Amniotic epithelial cell (primary cell): ENCODE results near the gene IRF1.

ENCODE experiments used
- DNase-seq: peaks from one replicate; pipeline ENCODE4 v3.0.0-alpha.2; 2010; ENCODE audit warnings: low read depth

The IRF1 gene

DNA sequence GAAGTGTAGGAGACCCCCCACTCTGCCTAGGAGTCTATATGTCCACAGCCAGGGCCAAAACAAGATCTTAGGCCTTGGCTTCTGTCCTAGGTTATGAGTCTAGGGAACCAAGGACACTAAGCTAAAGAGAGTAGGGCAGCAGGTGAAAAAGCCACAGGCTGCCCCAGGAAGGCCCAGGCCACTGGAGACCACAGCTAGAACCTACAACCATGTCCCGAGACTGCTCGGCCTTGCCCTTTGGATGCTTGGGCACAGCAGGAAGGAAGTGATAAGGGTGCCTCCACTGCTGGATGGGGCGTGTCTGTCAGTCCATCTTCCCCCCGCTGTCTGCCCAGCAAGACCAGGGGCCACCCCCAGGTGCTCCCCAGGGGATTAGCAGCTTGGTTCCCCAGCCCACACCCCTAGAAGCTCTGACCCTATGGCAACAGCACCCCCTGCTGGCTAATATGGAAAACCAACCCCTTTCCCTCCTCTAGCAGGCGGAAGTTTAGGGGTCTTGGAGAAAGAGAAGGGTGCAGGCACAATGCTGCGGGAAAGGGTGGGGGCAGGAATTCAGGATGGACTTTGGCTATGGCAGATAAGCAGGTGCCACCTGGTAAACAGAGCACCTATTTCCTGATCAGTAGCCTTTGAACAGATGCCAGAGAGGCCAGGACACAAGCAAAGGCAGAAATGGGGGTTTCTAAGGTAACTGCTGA is 10.5 kb upstream of the IRF1 start:
- DNase-seq = peak; percentile 46

DNA sequence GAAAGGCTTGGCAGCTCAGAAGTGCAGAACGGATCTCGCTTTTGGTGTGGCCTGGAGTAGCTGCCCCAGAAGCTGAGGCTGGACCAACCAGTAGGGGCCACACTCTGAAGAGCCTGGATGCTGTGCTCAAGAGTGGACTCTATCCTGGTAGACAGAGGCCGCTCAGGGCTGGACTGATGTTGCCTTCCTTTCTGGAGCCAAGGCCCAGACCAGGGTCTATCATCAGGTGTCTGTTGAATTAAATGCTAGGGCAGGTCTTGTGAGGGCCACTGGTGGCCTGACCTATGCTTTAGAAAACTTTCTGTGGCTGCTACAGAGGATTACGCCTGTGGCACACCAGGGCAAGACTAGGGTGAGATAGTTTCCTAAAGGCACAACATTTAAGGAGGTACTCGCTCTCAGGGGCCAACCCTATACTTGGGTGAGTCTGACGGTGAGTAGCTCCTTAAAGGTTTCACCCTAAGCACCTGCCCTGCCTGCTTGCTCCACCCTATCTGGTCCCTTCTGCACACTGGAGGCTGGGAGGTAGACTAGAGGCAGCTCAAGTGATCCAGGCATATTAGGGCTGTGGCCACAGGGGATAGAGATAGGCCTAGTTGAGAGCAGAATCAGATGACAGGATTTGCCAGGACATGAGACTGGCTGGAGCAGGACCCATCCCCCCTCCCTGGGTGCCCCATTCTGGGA is 9.8 kb upstream of the IRF1 start:
- DNase-seq = no peak

- no peak for DNase-seq
These were observed 9.1 kb upstream of the IRF1 start for GRCh38 chr5:132499440-132500243.

DNA sequence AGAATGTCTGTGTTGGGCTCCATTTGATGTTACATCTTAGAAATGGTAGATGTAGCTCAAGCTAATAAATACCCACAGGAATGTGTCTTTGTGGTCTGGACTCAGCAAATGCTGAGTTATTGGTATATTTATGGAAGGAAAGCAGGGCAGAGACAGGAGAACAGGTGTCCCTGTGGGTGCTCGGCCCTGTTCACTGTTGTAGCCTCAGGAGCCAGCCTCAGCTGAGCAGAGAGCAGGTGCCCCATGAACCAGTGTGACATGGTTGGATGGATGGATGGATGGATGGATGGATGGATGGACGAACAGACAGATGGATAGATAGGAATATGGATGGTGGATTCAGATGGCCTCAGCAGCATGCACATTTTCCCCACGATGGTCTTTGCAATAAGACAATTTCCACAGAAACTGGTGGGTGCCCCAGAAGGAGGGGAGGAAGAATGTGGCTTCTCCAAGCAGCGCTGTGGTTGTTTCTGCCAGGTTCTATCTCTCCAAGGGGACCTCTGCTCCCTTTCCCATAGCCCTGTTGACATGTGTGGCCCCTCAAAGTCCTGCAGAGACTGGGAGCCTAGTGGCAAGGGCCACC is 8.2 kb upstream of the IRF1 start:
- peak; percentile 37 for DNase-seq

DNA sequence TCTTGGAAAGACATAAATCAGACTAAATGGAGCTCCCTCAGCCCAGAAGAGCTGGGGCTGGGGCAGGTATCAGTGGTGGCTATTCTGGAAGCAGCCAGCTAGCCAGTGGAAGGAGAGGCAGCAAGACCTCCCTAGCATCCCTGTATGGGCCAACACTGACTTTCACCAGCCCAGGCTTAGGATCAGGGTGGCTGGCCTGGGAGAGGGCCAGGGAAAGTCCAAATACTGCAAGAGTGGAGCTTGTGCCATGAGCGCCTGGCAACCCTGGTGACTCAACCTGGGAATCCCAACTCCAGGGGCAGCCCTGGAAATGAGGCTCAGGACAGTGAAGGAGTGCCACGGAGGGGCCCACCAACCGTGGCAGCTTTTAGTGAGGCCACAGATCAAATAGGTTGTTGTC is 7.6 kb upstream of the IRF1 start:
- peak; percentile 69 for DNase-seq

DNA sequence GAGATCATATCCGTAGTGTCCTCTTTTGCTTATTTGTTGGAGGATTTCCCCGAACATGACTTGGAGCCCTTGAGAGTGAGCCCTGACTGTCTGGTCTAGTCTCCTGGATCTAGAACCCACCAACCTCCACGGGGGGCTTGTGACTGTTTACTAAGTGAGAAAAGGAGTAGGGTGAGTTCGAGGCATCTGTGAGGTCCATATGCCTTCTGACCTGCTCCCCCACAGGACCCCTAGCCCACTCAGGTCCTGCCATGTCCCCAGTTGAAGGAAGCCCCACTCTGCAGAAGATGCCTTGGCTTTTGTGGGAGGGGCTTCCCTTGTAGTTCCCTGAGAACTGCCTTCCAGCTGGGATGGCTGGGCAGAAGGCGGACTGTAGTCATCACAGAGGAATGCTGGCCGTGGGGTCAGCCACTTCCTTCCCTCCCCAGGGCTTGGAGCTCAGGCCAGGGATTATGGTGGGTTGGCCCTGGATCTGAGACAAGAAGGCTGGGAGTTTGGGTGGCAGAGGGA is 7.0 kb upstream of the IRF1 start:
- DNase-seq = peak; percentile 95

DNA sequence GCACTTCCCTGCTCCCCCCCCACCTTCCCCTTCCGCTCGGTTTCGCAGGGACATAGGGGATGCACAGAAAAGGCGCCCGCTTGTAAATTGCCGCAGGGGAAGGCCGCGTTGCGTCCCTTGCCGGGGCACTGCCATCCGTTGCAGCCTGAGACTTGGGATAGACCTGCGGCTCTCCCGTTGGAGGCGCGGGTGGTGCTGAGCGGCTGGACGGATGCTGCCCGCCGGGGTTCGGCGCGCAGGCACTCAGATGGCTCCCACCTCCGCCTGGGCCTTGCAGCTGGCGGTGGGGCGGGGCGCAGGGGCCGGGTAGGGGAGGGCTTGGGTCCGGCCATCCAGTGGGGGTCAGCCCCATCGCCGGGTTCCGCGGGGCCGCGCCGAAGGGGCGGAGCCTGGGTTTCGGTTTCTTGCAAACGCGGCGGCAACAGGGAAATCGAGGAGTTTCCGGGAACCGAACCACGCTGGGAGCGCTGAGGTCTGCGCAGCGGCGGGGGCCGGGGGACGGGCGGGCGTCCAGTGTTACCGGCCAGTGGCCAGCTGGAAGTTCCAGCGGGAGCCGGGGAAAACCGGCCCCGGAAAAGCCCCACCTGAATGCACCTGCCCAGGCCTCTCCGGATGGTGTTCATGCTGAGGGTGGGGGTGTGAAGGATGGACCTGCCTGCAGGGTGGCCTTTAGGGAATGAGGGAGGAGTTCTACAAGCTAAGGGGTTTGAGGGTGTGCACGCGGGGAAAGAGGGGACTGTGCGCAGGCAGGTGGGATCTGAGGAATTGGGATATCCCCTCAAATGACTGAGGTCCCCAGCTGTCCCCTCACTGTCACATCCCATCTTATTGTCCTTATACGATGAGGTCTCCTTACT is 6.3 kb upstream of the IRF1 start:
- peak; percentile 89 for DNase-seq

GRCh38 chr5:132496191-132496630 is 5.6 kb upstream of the IRF1 start:
- DNase-seq = peak; percentile 86

DNA sequence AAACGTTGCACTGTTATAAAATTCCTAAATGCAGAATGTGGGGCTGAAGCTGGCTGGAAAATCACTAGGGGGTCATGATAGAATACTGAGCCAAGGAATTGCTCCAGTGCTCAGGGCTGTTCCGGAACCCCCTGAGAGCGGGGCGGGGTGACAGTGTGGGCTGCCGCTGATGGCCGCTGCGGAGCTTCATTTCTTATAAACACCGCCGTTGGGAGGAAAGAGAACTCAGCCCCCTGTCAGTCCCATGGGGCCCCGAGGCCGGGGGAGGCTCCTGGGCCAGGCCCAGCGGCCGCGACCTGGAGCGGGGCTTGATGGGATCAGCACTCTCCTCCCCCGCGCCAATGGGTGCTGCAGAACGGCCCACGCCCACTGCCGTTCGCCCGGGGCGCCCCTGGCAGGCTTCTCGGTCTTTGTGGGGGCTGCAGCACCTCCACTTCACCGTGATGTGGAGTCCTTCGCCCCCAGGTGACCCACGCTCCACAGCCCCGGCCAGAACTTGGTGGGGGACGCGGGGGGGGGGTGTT is 5.2 kb upstream of the IRF1 start:
- peak; percentile 89 for DNase-seq

DNA sequence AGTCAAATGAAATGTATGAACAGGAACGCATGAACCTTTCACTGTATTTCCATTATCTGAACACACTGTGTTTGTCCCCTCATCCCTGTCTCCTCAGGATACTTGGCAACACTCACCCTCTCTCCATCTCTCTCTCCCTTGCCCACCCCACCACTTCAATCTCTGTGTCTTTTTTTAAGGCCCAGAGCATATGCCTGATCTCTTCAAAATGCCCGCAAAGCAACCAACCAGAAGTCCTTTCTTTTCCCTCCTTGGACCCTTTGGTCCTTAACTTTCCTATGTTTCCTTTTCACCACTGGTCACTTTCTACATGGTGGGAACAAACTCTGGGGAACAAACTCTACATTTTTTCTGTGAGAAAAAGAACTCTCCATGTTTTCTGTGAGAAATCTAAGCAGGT is 3.2 kb upstream of the IRF1 start:
- DNase-seq = no peak

DNA sequence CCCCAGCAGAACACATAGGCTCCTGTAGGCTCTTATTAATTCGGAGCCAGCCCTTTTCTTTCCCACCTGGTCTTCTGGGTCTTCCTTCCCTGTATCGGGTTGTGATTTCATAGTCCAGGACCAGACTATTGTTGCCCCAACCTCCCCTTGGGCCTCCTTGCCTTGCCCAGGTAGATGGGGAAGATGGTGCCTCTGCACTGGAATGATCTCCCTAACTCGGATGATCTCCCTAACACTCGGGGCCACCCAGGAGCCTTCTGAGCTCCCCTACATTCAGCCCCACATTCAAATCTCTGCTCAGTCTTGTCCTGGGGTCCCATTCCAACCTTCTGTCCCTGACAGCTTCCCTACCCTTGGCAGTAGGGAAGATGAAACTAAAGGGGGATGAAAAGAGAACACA is 2.7 kb upstream of the IRF1 start:
- no peak for DNase-seq

DNA sequence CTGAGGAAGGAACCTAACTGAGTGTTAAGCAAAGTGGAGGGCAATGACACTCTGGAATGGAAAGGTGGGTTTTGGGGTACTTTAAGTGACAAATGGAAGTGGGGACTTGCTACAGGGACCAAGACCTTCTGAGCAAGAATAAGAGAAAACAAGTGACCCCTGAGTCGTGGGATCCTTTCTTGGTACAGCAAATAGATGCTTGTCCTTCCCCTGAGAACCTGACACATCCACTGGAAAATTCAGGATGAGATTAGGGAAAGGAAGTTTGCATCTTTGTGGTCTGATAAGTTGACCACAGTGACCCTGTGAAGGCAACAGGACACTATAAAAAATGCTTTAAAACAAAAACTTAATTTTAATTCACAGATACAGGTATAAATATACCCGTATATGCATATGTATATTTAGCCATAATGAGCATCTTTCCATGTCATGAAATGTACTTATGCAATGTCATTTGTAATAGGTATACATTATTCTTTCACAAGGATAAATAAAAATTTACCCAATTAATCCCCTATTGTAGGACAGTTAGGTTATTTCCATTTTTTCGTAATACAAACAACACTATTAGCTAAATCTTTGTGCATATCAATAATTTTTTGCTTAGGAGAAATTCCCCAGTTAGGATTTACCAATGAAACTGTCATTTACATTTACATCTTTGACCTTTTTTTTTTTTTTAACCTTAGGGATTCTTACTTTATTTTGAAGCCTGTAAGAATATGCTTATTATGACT is 2.0 kb upstream of the IRF1 start:
- DNase-seq = peak; percentile 61

DNA sequence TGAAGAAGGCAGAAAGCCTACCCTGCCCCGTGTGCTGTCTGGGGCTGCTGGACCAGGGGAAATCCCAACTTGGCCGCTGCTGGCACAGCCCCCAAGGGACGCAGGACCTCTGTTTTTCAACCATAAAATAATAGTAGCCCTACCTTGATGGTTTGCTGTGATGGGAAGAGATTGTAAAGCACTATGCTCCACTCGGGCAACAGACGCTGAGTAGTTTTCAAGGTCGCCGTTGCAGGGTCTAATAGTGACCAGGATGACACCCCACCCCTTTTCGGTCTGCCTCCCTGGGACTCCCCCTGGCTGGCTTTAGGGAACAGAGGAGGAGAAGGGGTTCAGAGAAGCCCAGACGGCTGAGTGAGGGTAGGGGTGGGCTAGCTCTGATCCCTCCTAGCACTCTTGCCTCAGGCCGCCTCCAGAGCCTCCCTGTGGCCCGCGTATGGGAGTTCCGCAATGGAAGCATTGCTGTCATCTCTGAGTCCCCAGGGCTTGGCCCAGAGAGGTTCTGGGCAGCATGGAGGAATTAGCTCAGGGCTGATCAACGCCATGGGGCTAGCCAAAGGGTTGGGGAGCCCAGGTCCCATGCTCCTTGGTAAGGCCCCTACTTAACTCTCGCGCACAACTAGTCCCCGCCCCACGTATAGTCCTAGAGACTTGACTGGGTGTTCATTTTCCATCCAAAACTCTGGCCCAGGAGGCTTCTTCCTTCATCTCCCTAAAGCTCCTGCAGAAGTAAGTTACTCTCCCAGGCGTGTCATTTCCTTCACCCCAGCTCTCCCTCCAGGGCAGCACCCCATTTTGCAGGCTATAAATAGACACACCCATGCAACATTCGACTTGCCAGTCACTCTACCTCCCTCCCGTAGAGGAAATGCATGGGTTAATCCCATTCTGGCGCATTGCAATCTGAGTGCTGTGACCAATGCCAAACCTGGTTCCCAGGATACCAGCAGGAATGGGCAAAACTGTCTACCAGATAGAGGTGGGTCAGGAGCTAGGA is 1.1 kb upstream of the IRF1 start:
- no peak for DNase-seq

DNA sequence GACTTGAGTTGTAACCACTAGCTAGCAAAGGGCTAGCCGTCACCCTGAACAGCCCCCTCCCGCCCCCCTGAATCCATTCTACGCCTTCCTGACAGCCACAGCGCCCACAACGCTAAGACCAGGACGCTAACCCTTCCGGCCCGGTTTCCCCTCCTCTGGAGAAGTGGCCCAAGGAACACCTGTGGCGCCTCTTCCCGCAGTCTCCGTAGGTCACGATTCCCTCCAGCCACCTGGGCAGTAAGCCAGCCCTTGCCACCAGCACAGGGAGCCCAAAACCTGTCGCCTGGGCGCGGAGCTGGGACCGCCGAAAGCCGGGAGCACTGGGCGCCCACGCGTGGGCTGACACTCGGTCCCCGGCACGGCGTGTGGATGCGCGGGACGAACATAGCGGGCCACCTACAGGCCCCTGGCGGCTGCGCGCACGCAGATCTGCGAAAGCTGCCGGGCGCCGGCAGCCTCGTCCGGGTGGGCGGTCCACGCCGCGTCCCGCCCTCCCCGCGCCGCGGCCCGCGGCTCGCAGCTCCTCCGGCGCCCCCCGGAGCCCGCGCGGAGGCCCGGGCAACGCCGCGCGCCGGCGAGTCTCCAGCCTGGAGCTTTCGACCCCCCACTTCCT is 596 bp downstream of the IRF1 start:
- DNase-seq = peak; percentile 33

DNA sequence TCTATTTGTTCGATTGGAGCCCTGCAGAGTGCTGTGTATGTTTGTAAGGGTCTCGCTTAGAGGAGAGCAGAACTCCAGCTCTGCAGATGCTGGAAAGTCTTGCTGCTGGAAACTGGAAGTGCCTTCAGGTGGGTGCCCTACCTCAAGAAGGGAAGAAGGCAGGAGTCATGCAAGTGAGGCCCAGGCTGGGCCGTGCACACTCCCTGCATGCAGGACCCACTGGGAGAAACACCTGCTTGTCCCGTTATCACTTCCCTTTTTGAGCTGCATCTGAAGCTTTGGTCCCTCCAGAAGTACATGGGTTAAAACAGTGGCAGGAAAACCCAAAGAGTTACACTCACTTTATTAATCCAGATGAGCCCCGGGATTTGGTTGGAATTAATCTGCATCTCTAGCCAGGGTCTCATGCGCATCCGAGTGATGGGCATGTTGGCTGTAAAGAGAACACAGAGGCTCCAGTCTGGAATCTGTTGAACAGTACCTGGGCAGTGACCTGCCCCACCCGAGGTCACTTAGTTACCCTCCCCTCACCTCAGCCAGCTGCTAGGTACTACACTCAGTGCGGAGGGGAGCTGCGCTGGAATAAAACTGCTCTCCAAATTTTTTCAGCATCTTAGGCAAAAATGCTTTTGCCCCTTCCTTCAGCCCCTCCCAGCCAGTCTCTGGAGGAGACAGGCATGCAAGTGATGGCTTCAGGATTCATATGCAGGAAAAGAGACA is 1.4 kb downstream of the IRF1 start:
- no peak for DNase-seq

- no peak for DNase-seq
These were observed 2.0 kb downstream of the IRF1 start for GRCh38 chr5:132488590-132488989.

- no peak for DNase-seq
These were observed 2.6 kb downstream of the IRF1 start for GRCh38 chr5:132487841-132488555.

DNA sequence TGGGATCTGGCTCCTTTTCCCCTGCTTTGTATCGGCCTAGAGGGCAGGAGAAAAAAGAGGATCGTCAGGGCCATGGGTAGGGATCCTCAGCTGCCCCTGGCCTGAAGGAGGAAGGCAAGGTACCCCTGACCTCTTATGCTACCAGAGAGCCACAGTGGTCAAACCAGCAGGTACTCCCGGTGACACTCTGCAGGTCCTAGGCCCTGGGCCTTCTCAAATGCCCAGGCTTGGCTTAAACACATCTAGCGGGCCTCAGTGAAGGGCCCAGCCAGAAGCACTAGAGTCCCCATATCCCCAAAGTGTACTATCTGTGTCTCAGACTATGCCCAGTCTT is 3.5 kb downstream of the IRF1 start:
- no peak for DNase-seq
